IMR-90 (cell line): ENCODE results near the gene NPEPL1. TPM values are rescaled to one million over a fixed set of nuclear protein-coding genes. Genes with fewer than 3 reads are reported as not detected.

Experiments used
- ATAC-seq: fragments of 200-7000 bp; cut with Tn5 transposase; 2 replicates; pipeline ENCODE4 v1.9.1; 2020; ENCODE audit warnings: low read depth, mild to moderate bottlenecking, moderate library complexity
- BruUV-seq: library from RNA; stranded (reverse); fragments of 400-500 nt; replicated peaks from 2 replicates; lab custom pipeline; 2021; lab: Mats Ljungman, UMichigan
- CTCF ChIA-PET: fragments of 300-600 bp; formaldehyde crosslinking; extraction: SDS; loops from one replicate; lab custom pipeline; 2021; ENCODE audit warnings: antibody characterized with exemption; lab: Yijun Ruan, JAX
- POLR2A ChIA-PET: fragments of 300-600 bp; sonication (Branson Sonifier 250); formaldehyde crosslinking; loops from one replicate; lab custom pipeline; 2022; ENCODE audit warnings: antibody characterized with exemption; ENCODE audit not compliant: unreplicated experiment; lab: Charles Lee
- DNase-seq: peaks from one replicate; pipeline ENCODE4 v3.0.0; 2013
- H2AFZ ChIP-seq: replicated peaks from 2 replicates; pipeline ENCODE3; 2013; ENCODE audit warnings: low read length, mild to moderate bottlenecking; ENCODE audit not compliant: poor library complexity
- H2AK5ac ChIP-seq: 2 replicates; pipeline ENCODE4 v1.6.1; 2013; ENCODE audit warnings: low read depth, low read length, inconsistent platforms
- H2AK9ac ChIP-seq: replicated peaks from 2 replicates; pipeline ENCODE3; 2013; ENCODE audit warnings: mild to moderate bottlenecking, low read depth, low read length, moderate library complexity; ENCODE audit not compliant: poor library complexity
- H2BK120ac ChIP-seq: 2 replicates; pipeline ENCODE4 v1.6.1; 2013; ENCODE audit warnings: low read depth, low read length, inconsistent platforms
- H2BK15ac ChIP-seq: 3 replicates; pipeline ENCODE4 v1.6.1; 2013; ENCODE audit warnings: low read depth, low read length, inconsistent platforms
- H2BK20ac ChIP-seq: 2 replicates; pipeline ENCODE4 v1.6.1; 2013; ENCODE audit warnings: low read depth, mild to moderate bottlenecking, inconsistent platforms, low read length, moderate library complexity
- H2BK5ac ChIP-seq: 2 replicates; pipeline ENCODE4 v1.6.1; 2013; ENCODE audit warnings: mild to moderate bottlenecking, low read depth, low read length, inconsistent platforms; ENCODE audit not compliant: poor library complexity, severe bottlenecking
- H3K14ac ChIP-seq: replicated peaks from 2 replicates; pipeline ENCODE4 v1.6.1; 2013; ENCODE audit warnings: low read depth, low read length, inconsistent platforms
- H3K18ac ChIP-seq: 2 replicates; pipeline ENCODE4 v1.6.1; 2013; ENCODE audit warnings: low read depth, low read length, control low read depth
- H3K23ac ChIP-seq: 2 replicates; pipeline ENCODE4 v1.6.1; 2013; ENCODE audit warnings: low read depth, low read length, inconsistent platforms
- H3K27ac ChIP-seq: 2 replicates; pipeline ENCODE4 v1.5.1; 2013; ENCODE audit warnings: mild to moderate bottlenecking, control low read depth, low read length; ENCODE audit not compliant: insufficient read depth
- H3K27me3 ChIP-seq: 2 replicates; pipeline ENCODE4 v1.6.1; 2013; ENCODE audit warnings: low read length; ENCODE audit not compliant: control insufficient read depth, insufficient read depth
- H3K36me3 ChIP-seq: 2 replicates; pipeline ENCODE4 v1.6.1; 2013; ENCODE audit warnings: low read length, mixed read lengths; ENCODE audit not compliant: control insufficient read depth, insufficient read depth
- H3K4ac ChIP-seq: 2 replicates; pipeline ENCODE4 v1.6.1; 2013; ENCODE audit warnings: low read depth, low read length, inconsistent platforms
- H3K4me1 ChIP-seq: 2 replicates; pipeline ENCODE4 v1.6.1; 2013; ENCODE audit warnings: low read length, mixed read lengths; ENCODE audit not compliant: control insufficient read depth, insufficient read depth
- H3K4me2 ChIP-seq: 2 replicates; pipeline ENCODE4 v1.6.1; 2013; ENCODE audit warnings: low read depth, mild to moderate bottlenecking, control low read depth, low read length, moderate library complexity
- H3K4me3 ChIP-seq: 2 replicates; pipeline ENCODE4 v1.5.1; 2013; ENCODE audit warnings: low read depth, mild to moderate bottlenecking, control low read depth, low read length, moderate library complexity; ENCODE audit not compliant: insufficient read depth
- H3K56ac ChIP-seq: 2 replicates; pipeline ENCODE4 v1.6.1; 2013; ENCODE audit warnings: low read length, inconsistent platforms; ENCODE audit not compliant: insufficient read depth; ENCODE audit errors: extremely low read depth
- H3K79me1 ChIP-seq, 2 experiments: 2 replicates each; pipeline ENCODE4 v1.6.1; 2013; ENCODE audit warnings: low read length in 2 of 2, inconsistent platforms in 1 of 2, low read depth in 1 of 2
- H3K9ac ChIP-seq: 2 replicates; pipeline ENCODE4 v1.6.1; 2013; ENCODE audit warnings: low read depth, low read length, control low read depth
- H3K9me1 ChIP-seq: 2 replicates; pipeline ENCODE4 v1.6.1; 2013; ENCODE audit warnings: low read length, inconsistent platforms; ENCODE audit not compliant: insufficient read depth
- H3K9me3 ChIP-seq: 2 replicates; pipeline ENCODE4 v1.6.1; 2013; ENCODE audit warnings: low read length; ENCODE audit not compliant: control insufficient read depth, insufficient read depth
- H4K20me1 ChIP-seq: 2 replicates; pipeline ENCODE4 v1.6.1; 2013; ENCODE audit warnings: low read length, inconsistent platforms; ENCODE audit not compliant: insufficient read depth
- H4K5ac ChIP-seq: 2 replicates; pipeline ENCODE4 v1.6.1; 2013; ENCODE audit warnings: mild to moderate bottlenecking, low read depth, low read length, control low read depth
- H4K8ac ChIP-seq, 2 experiments: 2 replicates each; pipeline ENCODE4 v1.6.1; 2013; ENCODE audit warnings: low read depth in 2 of 2, low read length in 2 of 2, control low read depth in 1 of 2, inconsistent platforms in 1 of 2
- H4K91ac ChIP-seq: 2 replicates; pipeline ENCODE4 v1.6.1; 2013; ENCODE audit warnings: low read depth, low read length, inconsistent platforms; ENCODE audit not compliant: insufficient read depth
- BHLHE40 ChIP-seq: fragments of 150-350 bp; IDR thresholded peaks from 2 replicates; pipeline ENCODE4 v1.6.1; 2016; ENCODE audit warnings: mild to moderate bottlenecking, low read depth, low read length
- CHD1 ChIP-seq: IDR thresholded peaks from 2 replicates; pipeline ENCODE4 v1.6.1; 2012; ENCODE audit warnings: low read depth, low read length, improper control_type of control experiment
- ELK1 ChIP-seq: fragments of 150-350 bp; IDR thresholded peaks from 2 replicates; pipeline ENCODE4 v1.6.1; 2016; ENCODE audit warnings: low read depth, mild to moderate bottlenecking, low read length, moderate library complexity, borderline replicate concordance
- FOS ChIP-seq: fragments of 150-350 bp; IDR thresholded peaks from 2 replicates; pipeline ENCODE4 v1.6.1; 2016; ENCODE audit warnings: low read depth, low read length
- MAFK ChIP-seq: IDR thresholded peaks from 2 replicates; pipeline ENCODE4 v1.6.1; 2012; ENCODE audit warnings: low read depth, low read length, improper control_type of control experiment
- MAZ ChIP-seq: IDR thresholded peaks from 2 replicates; pipeline ENCODE4 v1.6.1; 2012; ENCODE audit warnings: low read depth, mild to moderate bottlenecking, low read length, improper control_type of control experiment, moderate library complexity, borderline replicate concordance
- MXI1 ChIP-seq: IDR thresholded peaks from 2 replicates; pipeline ENCODE4 v1.6.1; 2012; ENCODE audit warnings: low read depth, mild to moderate bottlenecking, low read length, moderate library complexity, borderline replicate concordance
- NFE2L2 ChIP-seq: fragments of 150-350 bp; IDR thresholded peaks from 2 replicates; pipeline ENCODE4 v1.6.1; 2016; ENCODE audit warnings: low read depth, mild to moderate bottlenecking, low read length
- POLR2A ChIP-seq: IDR thresholded peaks from 2 replicates; pipeline ENCODE4 v1.6.1; 2012; ENCODE audit warnings: mild to moderate bottlenecking, low read depth, low read length
- RAD21 ChIP-seq: IDR thresholded peaks from 2 replicates; pipeline ENCODE4 v1.6.1; 2012; ENCODE audit warnings: low read length, improper control_type of control experiment
- RCOR1 ChIP-seq: IDR thresholded peaks from 2 replicates; pipeline ENCODE4 v1.6.1; 2012; ENCODE audit warnings: mild to moderate bottlenecking, low read length, improper control_type of control experiment; ENCODE audit not compliant: insufficient replicate concordance
- RFX5 ChIP-seq: IDR thresholded peaks from 2 replicates; pipeline ENCODE4 v1.8.0; 2012; ENCODE audit warnings: low read depth, mild to moderate bottlenecking, low read length, moderate library complexity
- SMC3 ChIP-seq: fragments of 150-350 bp; IDR thresholded peaks from 2 replicates; pipeline ENCODE4 v1.6.1; 2016; ENCODE audit warnings: low read depth, mild to moderate bottlenecking, antibody characterized with exemption, low read length, moderate library complexity
- USF2 ChIP-seq: fragments of 150-350 bp; IDR thresholded peaks from 2 replicates; pipeline ENCODE4 v1.6.1; 2017; ENCODE audit warnings: mild to moderate bottlenecking, antibody characterized with exemption, low read length, low read depth
- WGBS, 2 experiments: methylation state at CpG; one replicate each; pipeline versions ENCODE4 v1.1.5 to v1.1.7; 2013; ENCODE audit warnings: missing lambda C conversion rate in 2 of 2; ENCODE audit not compliant: insufficient read length in 1 of 2; ENCODE audit errors: extremely low coverage in 2 of 2; 5-methylcytosine and 5-hydroxymethylcytosine counted together
- dilution Hi-C: fragments of 300-500 bp; cut with HindIII; formaldehyde crosslinking; loops from one replicate; pipeline ENCODE4 v1.14.3; 2018; ENCODE audit warnings: low sequenced_read_pairs; ENCODE audit not compliant: unreplicated experiment
- in situ Hi-C: fragments of 300-500 bp; cut with MboI; formaldehyde crosslinking; loops from 3 replicates; pipeline ENCODE4 v1.14.3; 2019; ENCODE audit warnings: low sequenced_read_pairs, inconsistent platforms, mixed read lengths
- intact Hi-C: fragments of 100-400 bp; cut with micrococcal nuclease; formaldehyde crosslinking; loops from 2 replicates; pipeline ENCODE4 v1.10.0; 2022
- polyA plus RNA-seq, 3 experiments: library from polyadenylated mRNA; depleted of rRNA; stranded (reverse); fragments of >200 nt; gene quantifications; 2 replicates each; pipeline ENCODE4 v1.2.3, GENCODE V29; 2012; ENCODE audit warnings: low replicate concordance in 1 of 3
- total RNA-seq: library from RNA; depleted of rRNA; stranded (reverse); fragments of >200 nt; gene quantifications from 2 replicates; pipeline ENCODE4 v1.2.3, GENCODE V29; 2012
- TF ChIP-seq, protein P1 (sequence below): conservative IDR thresholded peaks from 2 replicates; pipeline ENCODE4 v1.5.1; 2012; ENCODE audit warnings: mild to moderate bottlenecking, low read depth, low read length, improper control_type of control experiment

The NPEPL1 gene
- total and polyA plus RNA-seq, 2 of the 4 experiments (the other 2 are of a cell fraction) = 6.3 to 10.4 TPM

- Histone ChIP-seq H3K27me3 (peaks cover 6% of the 10 kb centered on the region), H3K79me1 (no peaks in the 10 kb centered on the region), H3K4me1 (no peaks in the 10 kb centered on the region), H4K91ac (no peak overlapping the region), H2AK5ac (no peak overlapping the region), H3K23ac (no peak overlapping the region), H3K9ac (no peak overlapping the region), H3K4ac (no peak overlapping the region), H2AFZ (no peak overlapping the region), H2BK20ac (no peak overlapping the region), H4K5ac (no peak overlapping the region), H2BK15ac (no peak overlapping the region), H3K4me3 (no peak overlapping the region), H3K4me2 (no peak overlapping the region), H3K9me3 (no peaks in the 10 kb centered on the region), H3K56ac (no peak overlapping the region), H3K36me3 (no peaks in the 10 kb centered on the region), H3K9me1 (no peaks in the 10 kb centered on the region), H4K20me1 (no peaks in the 10 kb centered on the region), H2AK9ac (no peak overlapping the region), H3K18ac (no peak overlapping the region), H3K27ac (no peak overlapping the region), H4K8ac (no peak overlapping the region), H2BK5ac (no peak overlapping the region), H2BK120ac (no peak overlapping the region), H3K14ac (no peak overlapping the region)
- no TSS peak for BruUV-seq
- DNase-seq (no peak), ATAC-seq (no peak)
- CTCF ChIA-PET = interaction anchor here (1.1 kb wide), 1 partner anchor 11 kb away, joined by 3 read pairs; no protein-coding TSS in a partner anchor
- WGBS, 2 experiments = 90% methylated on average over 4 of the region's 14 CpGs; no CpG with 5 or more reads in 1 of the 2 experiments
- dilution Hi-C loops = no loop called here
- in situ Hi-C loops = no loop called here
- intact Hi-C loops = no loop called here
- POLR2A ChIA-PET = no interaction called here
- TF ChIP-seq NFE2L2 (no peak), MAZ (no peak), USF2 (no peak), RCOR1 (no peak), CHD1 (no peak), RAD21 (no peak), SMC3 (no peak), MAFK (no peak), FOS (no peak), BHLHE40 (no peak), RFX5 (no peak), MXI1 (no peak), ELK1 (no peak), POLR2A (no peak)
- TF ChIP-seq, protein P1, sequence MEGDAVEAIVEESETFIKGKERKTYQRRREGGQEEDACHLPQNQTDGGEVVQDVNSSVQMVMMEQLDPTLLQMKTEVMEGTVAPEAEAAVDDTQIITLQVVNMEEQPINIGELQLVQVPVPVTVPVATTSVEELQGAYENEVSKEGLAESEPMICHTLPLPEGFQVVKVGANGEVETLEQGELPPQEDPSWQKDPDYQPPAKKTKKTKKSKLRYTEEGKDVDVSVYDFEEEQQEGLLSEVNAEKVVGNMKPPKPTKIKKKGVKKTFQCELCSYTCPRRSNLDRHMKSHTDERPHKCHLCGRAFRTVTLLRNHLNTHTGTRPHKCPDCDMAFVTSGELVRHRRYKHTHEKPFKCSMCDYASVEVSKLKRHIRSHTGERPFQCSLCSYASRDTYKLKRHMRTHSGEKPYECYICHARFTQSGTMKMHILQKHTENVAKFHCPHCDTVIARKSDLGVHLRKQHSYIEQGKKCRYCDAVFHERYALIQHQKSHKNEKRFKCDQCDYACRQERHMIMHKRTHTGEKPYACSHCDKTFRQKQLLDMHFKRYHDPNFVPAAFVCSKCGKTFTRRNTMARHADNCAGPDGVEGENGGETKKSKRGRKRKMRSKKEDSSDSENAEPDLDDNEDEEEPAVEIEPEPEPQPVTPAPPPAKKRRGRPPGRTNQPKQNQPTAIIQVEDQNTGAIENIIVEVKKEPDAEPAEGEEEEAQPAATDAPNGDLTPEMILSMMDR = no peak
These were observed 22.3 kb downstream of the NPEPL1 start for GRCh38 chr20:58714923-58715351.
